K562 (cell line): ENCODE results near the gene ZBTB48. TPM values are rescaled to one million over a fixed set of nuclear protein-coding genes. Genes with fewer than 3 reads are reported as not detected.
A peak's percentile ranks its signal among the peaks of the same experiment; 100 is the strongest.

Source experiments
- ATAC-seq: fragments of 200-7000 bp; cut with Tn5 transposase; 3 replicates; pipeline ENCODE4 v1.9.1; 2020; ENCODE audit warnings: moderate library complexity
- BruUV-seq: library from RNA; stranded (reverse); fragments of 400-500 nt; replicated peaks from 2 replicates; lab custom pipeline; 2021; lab: Mats Ljungman, UMichigan
- CTCF ChIA-PET: fragments of 300-600 bp; formaldehyde crosslinking; extraction: SDS; loops from one replicate; lab custom pipeline; 2021; ENCODE audit warnings: low intra/inter-chr PET ratio; lab: Yijun Ruan, JAX
- POLR2A ChIA-PET: fragments of 300-600, 350-650 bp; sonication (Branson Sonifier 250); formaldehyde crosslinking; extraction: SDS; loops from one replicate; lab custom pipeline; 2021; ENCODE audit warnings: antibody characterized with exemption, inconsistent platforms; lab: Yijun Ruan, JAX
- DNase-seq, 4 experiments: peaks; one replicate each; pipeline versions ENCODE4 v3.0.0 to v3.0.0-alpha.2; 2011 to 2018; ENCODE audit warnings: low spot score in 3 of 4, mixed read lengths in 3 of 4; ENCODE audit errors: extremely low read depth in 1 of 4
- FAIRE-seq: peaks from 2 replicates; lab custom pipeline; 2011; peaks lifted over from hg19 to GRCh38; lab: Jason Lieb, UNC
- H2AFZ ChIP-seq: 2 replicates; pipeline ENCODE4 v1.6.0; 2011; ENCODE audit warnings: low read depth, low read length, control low read depth, inconsistent platforms
- H3K27ac ChIP-seq: fragments of 200-600 bp; 3 replicates; pipeline ENCODE4 v1.8.0; 2011; ENCODE audit warnings: low read depth, mild to moderate bottlenecking, control low read depth, inconsistent platforms, low read length, moderate library complexity, mixed read lengths; ENCODE audit errors: extremely low read depth
- H3K27me3 ChIP-seq, 2 experiments: fragments of 300-600 bp in 1 of 2; 2 replicates in 1 of 2; 3 replicates in 1 of 2; pipeline versions ENCODE4 v1.6.0 to v1.8.0; 2011; ENCODE audit warnings: inconsistent platforms in 2 of 2, low read length in 2 of 2, mild to moderate bottlenecking in 1 of 2, mixed read lengths in 1 of 2, moderate library complexity in 1 of 2; ENCODE audit not compliant: control insufficient read depth in 2 of 2, insufficient read depth in 2 of 2
- H3K36me3 ChIP-seq: fragments of 300-600 bp; 3 replicates; pipeline ENCODE4 v1.8.0; 2011; ENCODE audit warnings: mild to moderate bottlenecking, low read length, inconsistent platforms; ENCODE audit not compliant: control insufficient read depth, insufficient read depth
- H3K4me1 ChIP-seq, 2 experiments: fragments of 200-600 bp in 1 of 2; replicated peaks in 1 of 2; 2 replicates in 1 of 2; 3 replicates in 1 of 2; pipeline versions ENCODE4 v1.5.1 to v1.8.0; 2011; ENCODE audit warnings: inconsistent platforms in 2 of 2, low read length in 2 of 2, mild to moderate bottlenecking in 1 of 2, mixed read lengths in 1 of 2, moderate library complexity in 1 of 2; ENCODE audit not compliant: control insufficient read depth in 2 of 2, insufficient read depth in 2 of 2
- H3K4me2 ChIP-seq: 2 replicates; pipeline ENCODE4 v1.6.1; 2011; ENCODE audit warnings: low read length, control low read depth, inconsistent platforms, mixed read lengths; ENCODE audit not compliant: insufficient read depth
- H3K4me3 ChIP-seq: fragments of 200-600 bp; sonication (generic), shearing (Covaris generic); 2 replicates; pipeline ENCODE4 v1.5.1; 2016; ENCODE audit warnings: control low read depth, inconsistent platforms
- H3K79me2 ChIP-seq: fragments of 200-600 bp; 3 replicates; pipeline ENCODE4 v1.8.0; 2011; ENCODE audit warnings: low read length, inconsistent platforms; ENCODE audit not compliant: control insufficient read depth, insufficient read depth
- H3K9ac ChIP-seq, 2 experiments: 2 replicates each; pipeline versions ENCODE4 v1.6.0 to v1.6.1; 2011; ENCODE audit warnings: low read depth in 2 of 2, low read length in 2 of 2, control low read depth in 1 of 2, inconsistent platforms in 1 of 2, mild to moderate bottlenecking in 1 of 2, mixed read lengths in 1 of 2; ENCODE audit not compliant: insufficient read depth in 1 of 2
- H3K9me1 ChIP-seq: one replicate; pipeline ENCODE4 v1.6.0; 2011; ENCODE audit warnings: inconsistent platforms, mild to moderate bottlenecking, low read length, moderate library complexity; ENCODE audit not compliant: control insufficient read depth, insufficient read depth
- H3K9me3 ChIP-seq: replicated peaks from 2 replicates; pipeline ENCODE4 v1.5.1; 2011; ENCODE audit warnings: low read depth, low read length, inconsistent platforms; ENCODE audit not compliant: control insufficient read depth, insufficient read depth
- H4K20me1 ChIP-seq: replicated peaks from 2 replicates; pipeline ENCODE4 v1.6.1; 2011; ENCODE audit warnings: low read length, inconsistent platforms, mixed read lengths; ENCODE audit not compliant: control insufficient read depth, insufficient read depth
- CBFB ChIP-seq: sonication (generic); formaldehyde crosslinking; IDR thresholded peaks from 2 replicates; pipeline ENCODE4 v1.4.0; 2020; ENCODE audit warnings: mild to moderate bottlenecking, missing genetic modification reagents
- RBM25 ChIP-seq: fragments of 200-400 bp; formaldehyde crosslinking; IDR thresholded peaks from 2 replicates; pipeline ENCODE4 v1.6.1; 2018; ENCODE audit warnings: low read length, low read depth, moderate library complexity; ENCODE audit not compliant: severe bottlenecking
- ZBTB7A ChIP-seq: IDR thresholded peaks from 2 replicates; pipeline ENCODE4 v1.6.1; 2011; ENCODE audit warnings: low read depth, mild to moderate bottlenecking, low read length, moderate library complexity, borderline replicate concordance; ENCODE audit not compliant: control insufficient read depth
- WGBS: fragments of 100-300 bp; shearing (Covaris generic); methylation state at CpG from one replicate; pipeline ENCODE4 v1.1.6; 2016; ENCODE audit warnings: low coverage, mixed read lengths; ENCODE audit not compliant: insufficient coverage; ENCODE audit errors: missing lambda C conversion rate; 5-methylcytosine and 5-hydroxymethylcytosine counted together
- in situ Hi-C: fragments of 300-500 bp; cut with MboI; formaldehyde crosslinking; loops from 4 replicates; pipeline ENCODE4 v1.15.0; 2018; ENCODE audit warnings: inconsistent platforms, mixed read lengths
- intact Hi-C: fragments of 100-400 bp; cut with micrococcal nuclease; formaldehyde crosslinking; loops from 2 replicates; pipeline ENCODE4 v1.14.2; 2022
- polyA plus RNA-seq, 8 experiments: library from polyadenylated mRNA; depleted of rRNA in 4 of 8; stranded (reverse) in 5 of 8; unstranded in 3 of 8; fragments of >200 nt; fragmentation: Nextera tagmentation in 2 of 8; fragmentation: Illumina TruSeq in 1 of 8; extraction: Ambion mirVana in 2 of 8; extraction: Trizol in 1 of 8; gene quantifications; 2 replicates each; pipeline versions ENCODE4 v1.2.1 to v1.2.3, GENCODE V29; 2011 to 2014; ENCODE audit warnings: inconsistent platforms in 1 of 8, missing spikeins in 1 of 8
- total RNA-seq, 7 experiments: library from RNA; depleted of rRNA in 6 of 7; stranded (reverse); fragments of >200 nt in 6 of 7; fragmentation: Illumina TruSeq in 2 of 7; extraction: Trizol in 2 of 7; gene quantifications; 2 replicates each; pipeline versions ENCODE4 v1.2.1 to v1.2.3, GENCODE V29; 2011 to 2021; ENCODE audit warnings: low replicate concordance in 1 of 7

ZBTB48 gene
- total and polyA plus RNA-seq, 9 of the 15 experiments (the other 6 are each of a cell fraction or from before 2014, with no cell fraction given): 1.9 to 66.9 (median 29.5) TPM

DNA sequence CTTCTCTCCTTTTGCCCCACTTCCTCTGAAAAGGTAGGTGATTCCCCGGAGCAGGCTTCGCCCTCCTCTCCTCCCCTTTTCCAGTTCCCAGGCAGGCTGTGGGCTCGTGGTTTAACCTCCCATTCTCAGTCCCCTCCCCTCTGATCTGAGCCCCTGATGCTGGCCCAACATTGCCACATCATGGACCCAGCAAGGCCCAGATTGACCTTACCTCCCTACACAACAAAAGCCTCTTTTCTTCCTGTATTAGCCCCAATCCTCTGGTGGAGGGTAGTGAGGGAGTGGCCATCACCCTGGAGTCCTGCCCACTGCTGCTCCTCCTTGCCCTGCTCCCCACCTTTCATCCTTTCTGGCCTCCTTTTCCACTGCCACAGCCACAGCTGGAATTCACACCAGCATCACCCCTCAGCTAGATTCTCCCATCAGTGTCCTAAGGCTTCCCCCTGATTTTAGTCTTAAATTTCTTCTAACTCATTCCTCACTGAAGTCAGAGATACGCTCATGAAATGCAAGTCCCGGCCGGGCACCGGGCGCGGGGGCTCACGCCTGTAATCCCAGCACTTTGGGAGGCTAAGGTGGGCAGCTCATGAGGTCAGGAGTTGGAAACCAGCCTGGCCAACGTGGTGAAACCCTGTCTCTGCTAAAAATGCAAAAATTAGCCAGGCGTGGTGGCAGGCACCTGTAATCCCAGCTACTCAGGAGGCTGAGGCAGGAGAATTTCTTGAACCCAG lies 7.0 kb upstream of the ZBTB48 start:
- Histone ChIP-seq H3K79me2 (no peaks in the 10 kb centered on the region), H3K4me1 (peaks cover 0 to 11% of the 10 kb centered on the region in 2 experiments; a peak in 3 of 5 replicates), H4K20me1 (no peaks in the 10 kb centered on the region), H3K9me3 (no peaks in the 10 kb centered on the region), H3K4me3 (no peak overlapping the region), H3K9ac (peak overlapping the region in 1 of 2 experiments; percentile 6; a peak in 1 of 4 replicates), H3K9me1 (no peaks in the 10 kb centered on the region), H3K36me3 (no peaks in the 10 kb centered on the region), H2AFZ (no peak overlapping the region; the same call in 1 of the 2 replicates), H3K27me3 (no peaks in the 10 kb centered on the region), H3K27ac (no peak overlapping the region), H3K4me2 (no peak overlapping the region)
- 29% methylated on average over 12 of the region's 12 CpGs for WGBS
- TF ChIP-seq RBM25: no peak
- peak; percentile 16; the same call in 1 of the 2 replicates for TF ChIP-seq ZBTB7A
- in situ Hi-C loops: no loop called here
- ChIA-PET CTCF (no interaction called here), POLR2A (interaction anchor here (0.6 to 1.5 kb wide), 4 partner anchors 8 to 61 kb away, joined by 3 to 5 read pairs (median 4); no protein-coding TSS in a partner anchor)
- 0 out of 3 replicates have a peak, but pooled peaks have one; percentile 5 for ATAC-seq
- no peak for DNase-seq
- intact Hi-C loops: no loop called here
- BruUV-seq: no TSS peak
- no peak for FAIRE-seq

DNA sequence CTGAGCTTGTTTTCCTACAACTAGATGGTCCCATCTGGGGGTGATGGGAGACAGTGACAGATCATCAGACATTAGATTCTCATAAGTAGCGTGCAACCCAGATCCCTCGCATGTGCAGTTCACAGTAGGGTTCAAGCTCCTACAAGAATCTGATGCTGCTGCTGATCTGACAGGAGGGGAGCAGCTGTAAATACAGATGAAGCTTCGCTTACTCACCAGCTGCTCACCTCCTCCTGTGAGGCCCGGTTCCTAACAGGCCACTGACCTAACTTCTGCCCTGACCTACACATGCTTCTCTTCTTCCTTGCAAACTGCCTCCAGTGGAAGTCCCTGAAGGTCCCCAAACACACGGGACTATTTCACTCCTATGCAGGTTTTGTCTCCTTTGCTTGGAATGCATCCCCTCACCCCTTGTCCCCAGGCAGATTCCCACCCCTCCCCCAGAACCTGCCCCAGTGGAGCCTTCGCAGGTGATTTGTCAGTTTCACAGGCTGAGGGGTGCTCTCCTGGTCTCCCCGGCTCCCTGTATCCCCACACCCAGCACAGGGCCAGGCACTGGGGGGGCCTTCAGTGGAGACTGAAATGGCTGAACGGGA lies 5.7 kb upstream of the ZBTB48 start:
- intact Hi-C loops (no loop called here), in situ Hi-C loops (no loop called here)
- no peaks in the 10 kb centered on the region for H3K9me1 ChIP-seq
- H3K79me2 ChIP-seq: no peaks in the 10 kb centered on the region
- no peaks in the 10 kb centered on the region for H3K9me3 ChIP-seq
- ChIA-PET POLR2A (interaction anchor here (0.5 to 1.1 kb wide), 3 partner anchors 13 to 26 kb away, joined by 3 to 4 read pairs (median 4); no protein-coding TSS in a partner anchor), CTCF (no interaction called here)
- H3K4me2 ChIP-seq: no peak overlapping the region
- H3K4me1 ChIP-seq: peaks cover 6 to 18% of the 10 kb centered on the region in 2 experiments
- FAIRE-seq (no peak), DNase-seq (no peak), ATAC-seq (no peak)
- no peaks in the 10 kb centered on the region for H3K36me3 ChIP-seq
- no TSS peak for BruUV-seq
- H3K9ac ChIP-seq: 0 out of 4 replicates have a peak overlapping the region, but pooled peaks of 1 of the 2 experiments have one; percentile 27
- no peak for TF ChIP-seq CBFB (CRISPR knock-in tag)
- H3K27ac ChIP-seq: no peak overlapping the region
- 35% methylated on average over 8 of the region's 8 CpGs for WGBS
- H3K4me3 ChIP-seq: no peak overlapping the region
- H2AFZ ChIP-seq: no peak overlapping the region
- no peaks in the 10 kb centered on the region for H3K27me3 ChIP-seq
- H4K20me1 ChIP-seq: no peaks in the 10 kb centered on the region
